ENCODE measurements around the gene PSMB11.

DNA sequence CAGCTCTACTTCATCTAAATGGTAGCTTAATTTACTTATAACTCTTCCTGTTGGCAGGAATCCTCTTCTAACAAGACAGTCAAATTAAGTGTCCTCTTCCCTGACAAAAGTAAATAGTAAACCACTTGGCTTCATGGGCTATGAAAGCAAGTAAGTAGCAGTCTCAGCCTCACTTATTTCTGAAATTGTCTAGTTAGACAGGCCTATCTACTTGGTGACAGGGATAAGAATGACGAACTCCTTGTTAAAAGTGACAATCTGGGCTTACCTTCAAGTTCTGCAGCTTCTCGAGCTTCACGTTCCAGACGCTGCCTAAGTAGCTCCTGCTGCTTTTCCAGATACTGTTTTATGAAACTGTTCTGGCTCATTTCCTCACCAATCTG is 48.2 kb downstream of the PSMB11 start:
- TF ChIP-seq, protein P1, sequence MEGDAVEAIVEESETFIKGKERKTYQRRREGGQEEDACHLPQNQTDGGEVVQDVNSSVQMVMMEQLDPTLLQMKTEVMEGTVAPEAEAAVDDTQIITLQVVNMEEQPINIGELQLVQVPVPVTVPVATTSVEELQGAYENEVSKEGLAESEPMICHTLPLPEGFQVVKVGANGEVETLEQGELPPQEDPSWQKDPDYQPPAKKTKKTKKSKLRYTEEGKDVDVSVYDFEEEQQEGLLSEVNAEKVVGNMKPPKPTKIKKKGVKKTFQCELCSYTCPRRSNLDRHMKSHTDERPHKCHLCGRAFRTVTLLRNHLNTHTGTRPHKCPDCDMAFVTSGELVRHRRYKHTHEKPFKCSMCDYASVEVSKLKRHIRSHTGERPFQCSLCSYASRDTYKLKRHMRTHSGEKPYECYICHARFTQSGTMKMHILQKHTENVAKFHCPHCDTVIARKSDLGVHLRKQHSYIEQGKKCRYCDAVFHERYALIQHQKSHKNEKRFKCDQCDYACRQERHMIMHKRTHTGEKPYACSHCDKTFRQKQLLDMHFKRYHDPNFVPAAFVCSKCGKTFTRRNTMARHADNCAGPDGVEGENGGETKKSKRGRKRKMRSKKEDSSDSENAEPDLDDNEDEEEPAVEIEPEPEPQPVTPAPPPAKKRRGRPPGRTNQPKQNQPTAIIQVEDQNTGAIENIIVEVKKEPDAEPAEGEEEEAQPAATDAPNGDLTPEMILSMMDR (IDR thresholded peaks at IDR 0.05), result no peak
- no peak for TF ChIP-seq POLR2A (IDR thresholded peaks at IDR 0.05)
